ENCODE results near the gene ENTREP1.
A peak's percentile ranks its signal among the peaks of the same experiment; 100 is the strongest.
"Not testable (repeated sequence)": the region's sequence is repeated elsewhere in the genome, so short reads cannot be mapped to it uniquely, and the experiment has no call there.

Gene ENTREP1

GRCh38 chr9:69299315-69299714 lies 25.7 kb upstream of the ENTREP1 start:
- 84 to 95% methylated on average over 1 of the region's 1 CpG for WGBS, 2 experiments

GRCh38 chr9:69299826-69300225 lies 25.2 kb upstream of the ENTREP1 start:
- Histone ChIP-seq H3K36me3 (ENCODE audit: control insufficient read depth, insufficient read depth, low read length) (no peaks in the 10 kb centered on the region), H3K9me3 (ENCODE audit: control insufficient read depth, low read length) (no peaks in the 10 kb centered on the region), H3K4me3 (ENCODE audit: insufficient read depth, low read depth, low read length) (no peak overlapping the region), H3K4me1 (ENCODE audit: control insufficient read depth, insufficient read depth, low read length) (peaks cover 3% of the 10 kb centered on the region), H3K27ac (ENCODE audit: insufficient read depth, low read depth, low read length, poor library complexity, severe bottlenecking) (no peak overlapping the region), H3K27me3 (ENCODE audit: control insufficient read depth, insufficient read depth, low read length, poor library complexity, severe bottlenecking) (no peaks in the 10 kb centered on the region)
- 85 to 88% methylated on average over 1 of the region's 1 CpG for WGBS, 2 experiments

More at GRCh38 chr9:69299315-69299714, 25.7 kb upstream of the ENTREP1 start:
- Histone ChIP-seq H3K4me1 (ENCODE audit: control insufficient read depth, insufficient read depth, low read length) (peaks cover 3% of the 10 kb centered on the region), H3K36me3 (ENCODE audit: control insufficient read depth, insufficient read depth, low read length) (no peaks in the 10 kb centered on the region), H3K27ac (ENCODE audit: insufficient read depth, low read depth, low read length, poor library complexity, severe bottlenecking) (no peak overlapping the region), H3K4me3 (ENCODE audit: insufficient read depth, low read depth, low read length) (no peak overlapping the region), H3K27me3 (ENCODE audit: control insufficient read depth, insufficient read depth, low read length, poor library complexity, severe bottlenecking) (no peaks in the 10 kb centered on the region), H3K9me3 (ENCODE audit: control insufficient read depth, low read length) (no peaks in the 10 kb centered on the region)

- H3K9me3 ChIP-seq (ENCODE audit: control insufficient read depth, low read length) = no peaks in the 10 kb centered on the region
- 97 to 100% methylated on average over 2 of the region's 2 CpGs for WGBS, 2 experiments
- no peak overlapping the region for H3K27ac ChIP-seq (ENCODE audit: insufficient read depth, low read depth, low read length, poor library complexity, severe bottlenecking)
- no peak overlapping the region for H3K4me3 ChIP-seq (ENCODE audit: insufficient read depth, low read depth, low read length)
- no peaks in the 10 kb centered on the region for H3K27me3 ChIP-seq (ENCODE audit: control insufficient read depth, insufficient read depth, low read length, poor library complexity, severe bottlenecking)
- no peaks in the 10 kb centered on the region for H3K36me3 ChIP-seq (ENCODE audit: control insufficient read depth, insufficient read depth, low read length)
- H3K4me1 ChIP-seq (ENCODE audit: control insufficient read depth, insufficient read depth, low read length) = peaks cover 9% of the 10 kb centered on the region
Measured at GRCh38 chr9:69303331-69303730, 21.7 kb upstream of the ENTREP1 start.

GRCh38 chr9:69306895-69307445 lies 18.0 kb upstream of the ENTREP1 start:
- H3K4me1 ChIP-seq (ENCODE audit: control insufficient read depth, insufficient read depth, low read length) = peaks cover 12% of the 10 kb centered on the region
- not testable (repeated sequence) for H3K9me3 ChIP-seq (ENCODE audit: control insufficient read depth, low read length); H3K36me3 ChIP-seq (ENCODE audit: control insufficient read depth, insufficient read depth, low read length); H3K27ac ChIP-seq (ENCODE audit: insufficient read depth, low read depth, low read length, poor library complexity, severe bottlenecking); H3K4me3 ChIP-seq (ENCODE audit: insufficient read depth, low read depth, low read length); H3K27me3 ChIP-seq (ENCODE audit: control insufficient read depth, insufficient read depth, low read length, poor library complexity, severe bottlenecking)
- WGBS, 2 experiments = 89 to 92% methylated on average over 5 of the region's 5 CpGs

GRCh38 chr9:69307446-69308205 lies 17.4 kb upstream of the ENTREP1 start:
- Histone ChIP-seq H3K9me3 (ENCODE audit: control insufficient read depth, low read length) (peaks cover 3% of the 10 kb centered on the region), H3K27ac (ENCODE audit: insufficient read depth, low read depth, low read length, poor library complexity, severe bottlenecking) (peak overlapping the region; percentile 58), H3K36me3 (ENCODE audit: control insufficient read depth, insufficient read depth, low read length) (no peaks in the 10 kb centered on the region), H3K4me1 (ENCODE audit: control insufficient read depth, insufficient read depth, low read length) (peaks cover 12% of the 10 kb centered on the region), H3K27me3 (ENCODE audit: control insufficient read depth, insufficient read depth, low read length, poor library complexity, severe bottlenecking) (no peaks in the 10 kb centered on the region), H3K4me3 (ENCODE audit: insufficient read depth, low read depth, low read length) (no peak overlapping the region)
- WGBS, 2 experiments = 79 to 81% methylated on average over 5 of the region's 5 CpGs

GRCh38 chr9:69308206-69308931 lies 16.6 kb upstream of the ENTREP1 start:
- H3K27me3 ChIP-seq (ENCODE audit: control insufficient read depth, insufficient read depth, low read length, poor library complexity, severe bottlenecking) = no peaks in the 10 kb centered on the region
- H3K27ac ChIP-seq (ENCODE audit: insufficient read depth, low read depth, low read length, poor library complexity, severe bottlenecking) = peak overlapping the region; percentile 58
- 60 to 72% methylated on average over 5 of the region's 5 CpGs for WGBS, 2 experiments

GRCh38 chr9:69313175-69313574 lies 11.8 kb upstream of the ENTREP1 start:
- H3K36me3 ChIP-seq (ENCODE audit: control insufficient read depth, insufficient read depth, low read length) = no peaks in the 10 kb centered on the region
- H3K4me3 ChIP-seq (ENCODE audit: insufficient read depth, low read depth, low read length) = no peak overlapping the region
- H3K4me1 ChIP-seq (ENCODE audit: control insufficient read depth, insufficient read depth, low read length) = peaks cover 5% of the 10 kb centered on the region
- H3K9me3 ChIP-seq (ENCODE audit: control insufficient read depth, low read length) = peaks cover 4% of the 10 kb centered on the region
- H3K27ac ChIP-seq (ENCODE audit: insufficient read depth, low read depth, low read length, poor library complexity, severe bottlenecking) = no peak overlapping the region
- no peaks in the 10 kb centered on the region for H3K27me3 ChIP-seq (ENCODE audit: control insufficient read depth, insufficient read depth, low read length, poor library complexity, severe bottlenecking)

More at GRCh38 chr9:69308206-69308931, 16.6 kb upstream of the ENTREP1 start:
- peaks cover 4% of the 10 kb centered on the region for H3K9me3 ChIP-seq (ENCODE audit: control insufficient read depth, low read length)
- H3K36me3 ChIP-seq (ENCODE audit: control insufficient read depth, insufficient read depth, low read length) = no peaks in the 10 kb centered on the region
- no peak overlapping the region for H3K4me3 ChIP-seq (ENCODE audit: insufficient read depth, low read depth, low read length)
- H3K4me1 ChIP-seq (ENCODE audit: control insufficient read depth, insufficient read depth, low read length) = peaks cover 12% of the 10 kb centered on the region

- H3K27ac ChIP-seq (ENCODE audit: insufficient read depth, low read depth, low read length, poor library complexity, severe bottlenecking) = no peak overlapping the region
- H3K36me3 ChIP-seq (ENCODE audit: control insufficient read depth, insufficient read depth, low read length) = no peaks in the 10 kb centered on the region
- no peaks in the 10 kb centered on the region for H3K27me3 ChIP-seq (ENCODE audit: control insufficient read depth, insufficient read depth, low read length, poor library complexity, severe bottlenecking)
- peaks cover 4% of the 10 kb centered on the region for H3K4me1 ChIP-seq (ENCODE audit: control insufficient read depth, insufficient read depth, low read length)
- no peak overlapping the region for H3K4me3 ChIP-seq (ENCODE audit: insufficient read depth, low read depth, low read length)
- 100% methylated on average over 1 of the region's 1 CpG; no CpG with 5 or more reads in 1 of the 2 experiments for WGBS, 2 experiments
- peaks cover 4% of the 10 kb centered on the region for H3K9me3 ChIP-seq (ENCODE audit: control insufficient read depth, low read length)
Measured at GRCh38 chr9:69314547-69314946, 10.5 kb upstream of the ENTREP1 start.

GRCh38 chr9:69317081-69317480 lies 7.9 kb upstream of the ENTREP1 start:
- Histone ChIP-seq H3K4me3 (ENCODE audit: insufficient read depth, low read depth, low read length) (no peak overlapping the region), H3K9me3 (ENCODE audit: control insufficient read depth, low read length) (peaks cover 4% of the 10 kb centered on the region), H3K36me3 (ENCODE audit: control insufficient read depth, insufficient read depth, low read length) (no peaks in the 10 kb centered on the region), H3K27ac (ENCODE audit: insufficient read depth, low read depth, low read length, poor library complexity, severe bottlenecking) (no peak overlapping the region), H3K27me3 (ENCODE audit: control insufficient read depth, insufficient read depth, low read length, poor library complexity, severe bottlenecking) (peaks cover 4% of the 10 kb centered on the region), H3K4me1 (ENCODE audit: control insufficient read depth, insufficient read depth, low read length) (peaks cover 4% of the 10 kb centered on the region)
- 90% methylated on average over 2 of the region's 2 CpGs; no CpG with 5 or more reads in 1 of the 2 experiments for WGBS, 2 experiments

GRCh38 chr9:69317894-69318293 lies 7.1 kb upstream of the ENTREP1 start:
- peaks cover 4% of the 10 kb centered on the region for H3K4me1 ChIP-seq (ENCODE audit: control insufficient read depth, insufficient read depth, low read length)
- H3K27me3 ChIP-seq (ENCODE audit: control insufficient read depth, insufficient read depth, low read length, poor library complexity, severe bottlenecking) = peaks cover 12% of the 10 kb centered on the region
- H3K27ac ChIP-seq (ENCODE audit: insufficient read depth, low read depth, low read length, poor library complexity, severe bottlenecking) = no peak overlapping the region
- H3K36me3 ChIP-seq (ENCODE audit: control insufficient read depth, insufficient read depth, low read length) = no peaks in the 10 kb centered on the region
- no peaks in the 10 kb centered on the region for H3K9me3 ChIP-seq (ENCODE audit: control insufficient read depth, low read length)
- no peak overlapping the region for H3K4me3 ChIP-seq (ENCODE audit: insufficient read depth, low read depth, low read length)

Data from ectodermal cell (in vitro differentiated cells).